HEK293T (cell line): ENCODE data around the gene SARNP.

Experiments used
- CTCF ChIA-PET: fragments of 350-600 bp; formaldehyde crosslinking; extraction: SDS; loops from one replicate; lab custom pipeline; 2021; ENCODE audit warnings: antibody characterized with exemption, inconsistent platforms; lab: Yijun Ruan, JAX
- POLR2A ChIA-PET: fragments of 350-600 bp; formaldehyde crosslinking; extraction: SDS; loops from one replicate; lab custom pipeline; 2020; ENCODE audit warnings: antibody characterized with exemption, inconsistent platforms; lab: Yijun Ruan, JAX
- DNase-seq: peaks from one replicate; pipeline ENCODE4 v3.0.0; 2012; ENCODE audit warnings: mixed read lengths; ENCODE audit errors: extremely low spot score
- ARNT ChIP-seq: fragments of 450-650 bp; IDR thresholded peaks from 2 replicates; pipeline ENCODE4 v1.6.1; 2017; ENCODE audit warnings: mild to moderate bottlenecking
- BHLHE40 ChIP-seq: fragments of 450-650 bp; IDR thresholded peaks from 2 replicates; pipeline ENCODE4 v1.6.1; 2016; ENCODE audit warnings: mild to moderate bottlenecking, moderate library complexity, borderline replicate concordance
- CTBP1 ChIP-seq: fragments of 450-650 bp; IDR thresholded peaks from 2 replicates; pipeline ENCODE4 v1.6.1; 2016; ENCODE audit warnings: borderline replicate concordance
- ELF4 ChIP-seq: fragments of 450-650 bp; IDR thresholded peaks from 2 replicates; pipeline ENCODE4 v1.6.1; 2017; ENCODE audit warnings: antibody characterized with exemption
- FOXA1 ChIP-seq: fragments of 450-650 bp; IDR thresholded peaks from 2 replicates; pipeline ENCODE4 v1.6.1; 2016; ENCODE audit warnings: mild to moderate bottlenecking
- FOXK2 ChIP-seq: fragments of 450-650 bp; IDR thresholded peaks from 2 replicates; pipeline ENCODE4 v1.6.1; 2016; ENCODE audit warnings: mild to moderate bottlenecking
- FOXM1 ChIP-seq: fragments of 450-650 bp; IDR thresholded peaks from 2 replicates; pipeline ENCODE4 v1.6.1; 2017; ENCODE audit warnings: mild to moderate bottlenecking, borderline replicate concordance
- HDGF ChIP-seq: fragments of 450-650 bp; IDR thresholded peaks from 2 replicates; pipeline ENCODE4 v1.6.1; 2017; ENCODE audit warnings: antibody characterized with exemption, borderline replicate concordance
- L3MBTL2 ChIP-seq: fragments of 450-650 bp; conservative IDR thresholded peaks from 2 replicates; pipeline ENCODE4 v1.6.1; 2016; ENCODE audit warnings: mild to moderate bottlenecking
- LEF1 ChIP-seq: fragments of 450-650 bp; IDR thresholded peaks from 2 replicates; pipeline ENCODE4 v1.6.1; 2017; ENCODE audit warnings: mild to moderate bottlenecking, borderline replicate concordance
- NFRKB ChIP-seq: fragments of 450-650 bp; IDR thresholded peaks from 2 replicates; pipeline ENCODE4 v1.6.1; 2016; ENCODE audit warnings: mild to moderate bottlenecking, moderate library complexity
- PKNOX1 ChIP-seq: fragments of 450-650 bp; IDR thresholded peaks from 2 replicates; pipeline ENCODE4 v1.6.1; 2016
- SP1 ChIP-seq: fragments of 450-650 bp; IDR thresholded peaks from 2 replicates; pipeline ENCODE4 v1.6.1; 2017
- SUZ12 ChIP-seq: fragments of 450-650 bp; IDR thresholded peaks from 2 replicates; pipeline ENCODE4 v1.6.1; 2016; ENCODE audit warnings: mild to moderate bottlenecking
- TARDBP ChIP-seq: fragments of 450-650 bp; IDR thresholded peaks from 2 replicates; pipeline ENCODE4 v1.6.1; 2016
- ZNF384 ChIP-seq: fragments of 450-650 bp; IDR thresholded peaks from 2 replicates; pipeline ENCODE4 v1.6.1; 2016

Gene SARNP

GRCh38 chr12:55814257-55814656 is 3.3 kb downstream of the SARNP start:
- ChIA-PET POLR2A (interaction anchor here (0.6 to 1.8 kb wide), 2 partner anchors 15 to 160 kb away, joined by 3 to 5 read pairs; partner anchors contain the start of genes DNAJC14 and RAB5B), CTCF (no interaction called here)
- no peak for DNase-seq
- TF ChIP-seq L3MBTL2 = no peak
- no peak for TF ChIP-seq ARNT
- TF ChIP-seq FOXA1 = no peak
- TF ChIP-seq CTBP1 = no peak
- no peak for TF ChIP-seq FOXK2
- TF ChIP-seq SP1 = no peak
- no peak for TF ChIP-seq FOXM1
- TF ChIP-seq ELF4 = no peak
- TF ChIP-seq PKNOX1 = no peak
- TF ChIP-seq SUZ12 = no peak
- no peak for TF ChIP-seq TARDBP
- no peak for TF ChIP-seq ZNF384
- no peak for TF ChIP-seq LEF1
- TF ChIP-seq HDGF = no peak
- TF ChIP-seq NFRKB = no peak

- POLR2A ChIA-PET = interaction anchor here (1.6 kb wide), 1 partner anchor 83 kb away, joined by 3 read pairs; the partner anchor contains the start of gene CD63
- TF ChIP-seq ZNF384 = no peak
- no peak for TF ChIP-seq BHLHE40
- no peak for TF ChIP-seq SP1
- no peak for TF ChIP-seq ARNT
- TF ChIP-seq ELF4 = no peak
- no peak for TF ChIP-seq SUZ12
- TF ChIP-seq FOXM1 = no peak
- TF ChIP-seq L3MBTL2 = no peak
- no peak for TF ChIP-seq FOXK2
- no peak for TF ChIP-seq LEF1
- no peak for TF ChIP-seq PKNOX1
- no peak for TF ChIP-seq FOXA1
- no peak for TF ChIP-seq NFRKB
- no peak for TF ChIP-seq CTBP1
- TF ChIP-seq HDGF = no peak
- CTCF ChIA-PET = interaction anchor here (0.7 to 0.9 kb wide), 2 partner anchors 71 to 75 kb away, joined by 3 read pairs; no protein-coding TSS in a partner anchor
- no peak for DNase-seq
Observed at GRCh38 chr12:55812088-55812487, 5.4 kb downstream of the SARNP start.

GRCh38 chr12:55809274-55809673 is 8.2 kb downstream of the SARNP start:
- TF ChIP-seq FOXM1 = no peak
- TF ChIP-seq SUZ12 = no peak
- no peak for TF ChIP-seq L3MBTL2
- no peak for TF ChIP-seq FOXK2
- no peak for TF ChIP-seq CTBP1
- TF ChIP-seq ZNF384 = no peak
- TF ChIP-seq ARNT = no peak
- no peak for TF ChIP-seq FOXA1
- TF ChIP-seq PKNOX1 = no peak
- no peak for TF ChIP-seq LEF1
- no peak for TF ChIP-seq ELF4
- TF ChIP-seq BHLHE40 = no peak
- no peak for TF ChIP-seq HDGF
- CTCF ChIA-PET = no interaction called here
- POLR2A ChIA-PET = interaction anchor here (1.8 kb wide), 1 partner anchor 9 kb away, joined by 11 read pairs; the partner anchor contains the start of genes ORMDL2 and SARNP
- no peak for DNase-seq

- CTCF ChIA-PET = no interaction called here
- DNase-seq = no peak
- TF ChIP-seq L3MBTL2 (no peak), CTBP1 (no peak)
- POLR2A ChIA-PET = no interaction called here
Observed at GRCh38 chr12:55806982-55807381, 10.5 kb downstream of the SARNP start.

- ChIA-PET CTCF (interaction anchor here (0.6 to 4.3 kb wide), 4 partner anchors 9 to 59 kb away, joined by 3 to 32 read pairs (median 4); no protein-coding TSS in a partner anchor), POLR2A (no interaction called here)
- no peak for TF ChIP-seq FOXA1
- no peak for TF ChIP-seq BHLHE40
- no peak for TF ChIP-seq NFRKB
- TF ChIP-seq ARNT = no peak
- no peak for DNase-seq
Observed at GRCh38 chr12:55797550-55797949, 20.0 kb downstream of the SARNP start.

GRCh38 chr12:55797068-55797467 is 20.5 kb downstream of the SARNP start:
- peak; percentile 55 for DNase-seq
- ChIA-PET POLR2A (no interaction called here), CTCF (interaction anchor here (0.6 to 4.3 kb wide), 5 partner anchors 9 to 58 kb away, joined by 3 to 32 read pairs (median 5); partner anchors contain the start of genes ORMDL2 and SARNP)
- TF ChIP-seq HDGF (no peak), L3MBTL2 (no peak), NFRKB (no peak), SUZ12 (no peak), ELF4 (no peak), ARNT (no peak)

- TF ChIP-seq NFRKB (no peak), FOXA1 (no peak), ZNF384 (no peak), TARDBP (no peak), FOXM1 (no peak), SUZ12 (no peak), CTBP1 (no peak), ELF4 (no peak), SP1 (no peak), PKNOX1 (no peak), L3MBTL2 (no peak), FOXK2 (no peak), HDGF (no peak), BHLHE40 (no peak), LEF1 (no peak), ARNT (no peak)
- CTCF ChIA-PET = interaction anchor here (1.0 to 4.3 kb wide), 2 partner anchors 54 to 57 kb away, joined by 5 to 32 read pairs; no protein-coding TSS in a partner anchor
- no peak for DNase-seq
- POLR2A ChIA-PET = interaction anchor here (1.0 kb wide), 1 partner anchor 52 kb away, joined by 3 read pairs; no protein-coding TSS in a partner anchor
Observed at GRCh38 chr12:55795950-55796349, 21.6 kb downstream of the SARNP start.
